Right renal cortex interstitium (tissue), 3 donors: ENCODE data around the gene PARG. TPM values are rescaled to one million over a fixed set of nuclear protein-coding genes. Genes with fewer than 3 reads are reported as not detected.
"Not testable (repeated sequence)": the region's sequence is repeated elsewhere in the genome, so short reads cannot be mapped to it uniquely, and the experiment has no call there.

Source experiments
- DNase-seq, 3 donors: peaks; one replicate each; pipeline ENCODE4 v3.0.0-alpha.2; 2013; ENCODE audit warnings: low read depth in 3 of 3, low spot score in 2 of 3
- polyA plus RNA-seq, 3 donors: library from polyadenylated mRNA; unstranded; fragments of 120-200 nt; gene quantifications; one replicate each; pipeline ENCODE4 v1.2.1, GENCODE V29; 2013; ENCODE audit not compliant: insufficient read length in 3 of 3

PARG gene
- polyA plus RNA-seq, 3 donors, result 34.6 to 38.5 (median 35.4) TPM

GRCh38 chr10:49833168-49833567, 108.7 kb downstream of the PARG start:
- DNase-seq, result no peak

GRCh38 chr10:49831352-49832035, 110.3 kb downstream of the PARG start:
- DNase-seq, result peak in 1 of 3 donors; percentile 13

GRCh38 chr10:49830846-49831245, 111.0 kb downstream of the PARG start:
- no peak for DNase-seq

GRCh38 chr10:49830016-49830415, 111.8 kb downstream of the PARG start:
- no peak for DNase-seq

GRCh38 chr10:49827297-49827696, 114.5 kb downstream of the PARG start:
- DNase-seq, result no peak

- no peak for DNase-seq
These were observed 122.4 kb downstream of the PARG start for GRCh38 chr10:49819234-49819958.

- DNase-seq, result no peak
These were observed 124.0 kb downstream of the PARG start for GRCh38 chr10:49817845-49818244.

GRCh38 chr10:49803988-49804387, 137.8 kb downstream of the PARG start:
- no peak for DNase-seq

- DNase-seq, result no peak
These were observed 143.6 kb downstream of the PARG start for GRCh38 chr10:49798275-49798674.

- DNase-seq, result no peak
These were observed 150.7 kb downstream of the PARG start for GRCh38 chr10:49791100-49791499.

GRCh38 chr10:49784681-49785080, 157.1 kb downstream of the PARG start:
- DNase-seq, result no peak

- DNase-seq, result no peak
These were observed 158.2 kb downstream of the PARG start for GRCh38 chr10:49783645-49784044.

- DNase-seq, result no peak
These were observed 160.6 kb downstream of the PARG start for GRCh38 chr10:49781247-49781646.

- no peak for DNase-seq
These were observed 163.6 kb downstream of the PARG start for GRCh38 chr10:49778197-49778596.

- DNase-seq, result no peak
These were observed 165.0 kb downstream of the PARG start for GRCh38 chr10:49776851-49777250.

GRCh38 chr10:49775014-49775413, 166.8 kb downstream of the PARG start:
- no peak for DNase-seq

- DNase-seq, result not testable (repeated sequence)
These were observed 168.9 kb downstream of the PARG start for GRCh38 chr10:49772944-49773343.

- not testable (repeated sequence) for DNase-seq
These were observed 170.8 kb downstream of the PARG start for GRCh38 chr10:49771046-49771445.

GRCh38 chr10:49769692-49770091, 172.1 kb downstream of the PARG start:
- no peak for DNase-seq

- DNase-seq, result no peak
These were observed 173.1 kb downstream of the PARG start for GRCh38 chr10:49768731-49769130.

GRCh38 chr10:49768329-49768728, 173.5 kb downstream of the PARG start:
- DNase-seq, result no peak
